Osteoblast (primary cell): ENCODE results near the gene SLC9A9. TPM values are rescaled to one million over a fixed set of nuclear protein-coding genes. Genes with fewer than 3 reads are reported as not detected.

Source experiments
- DNase-seq: peaks from one replicate; pipeline ENCODE4 v3.0.0; 2011; ENCODE audit warnings: low spot score, mixed read lengths; ENCODE audit not compliant: insufficient read length; ENCODE audit errors: missing footprints
- H2AFZ ChIP-seq: 2 replicates; pipeline ENCODE4 v1.6.0; 2011; ENCODE audit warnings: mild to moderate bottlenecking, low read length
- H3K27ac ChIP-seq: 2 replicates; pipeline ENCODE4 v1.5.1; 2011; ENCODE audit warnings: mild to moderate bottlenecking, low read depth, low read length, moderate library complexity
- H3K27me3 ChIP-seq: 2 replicates; pipeline ENCODE4 v1.6.0; 2012; ENCODE audit warnings: mild to moderate bottlenecking, control low read depth, inconsistent platforms, low read length, moderate library complexity; ENCODE audit not compliant: insufficient read depth
- H3K36me3 ChIP-seq: 2 replicates; pipeline ENCODE4 v1.5.1; 2011; ENCODE audit warnings: mild to moderate bottlenecking, low read length, control low read depth, moderate library complexity; ENCODE audit not compliant: insufficient read depth
- H3K4me1 ChIP-seq: 2 replicates; pipeline ENCODE4 v1.5.1; 2011; ENCODE audit warnings: mild to moderate bottlenecking, low read length, control low read depth, moderate library complexity; ENCODE audit not compliant: insufficient read depth
- H3K4me2 ChIP-seq: 2 replicates; pipeline ENCODE4 v1.6.0; 2011; ENCODE audit warnings: mild to moderate bottlenecking, low read length; ENCODE audit not compliant: insufficient read depth
- H3K4me3 ChIP-seq: fragments of 200-600 bp; sonication (generic); 3 replicates; pipeline ENCODE4 v1.5.1; 2012; ENCODE audit warnings: mild to moderate bottlenecking, low read length, inconsistent platforms; ENCODE audit not compliant: insufficient read depth
- H3K79me2 ChIP-seq: 2 replicates; pipeline ENCODE4 v1.6.0; 2012; ENCODE audit warnings: mild to moderate bottlenecking, low read length, control low read depth, inconsistent platforms; ENCODE audit not compliant: insufficient read depth
- H3K9me3 ChIP-seq: 2 replicates; pipeline ENCODE4 v1.5.1; 2011; ENCODE audit warnings: low read depth, low read length, control low read depth
- H4K20me1 ChIP-seq: 2 replicates; pipeline ENCODE4 v1.6.0; 2012; ENCODE audit warnings: mild to moderate bottlenecking, low read length, control low read depth; ENCODE audit not compliant: insufficient read depth
- total RNA-seq: library from RNA; depleted of rRNA; stranded (reverse); fragments of >200 nt; gene quantifications from 2 replicates; pipeline ENCODE4 v1.2.3, GENCODE V29; 2012
- TF ChIP-seq, protein P1 (sequence below): IDR thresholded peaks from 2 replicates; pipeline ENCODE4 v1.5.1; 2011; ENCODE audit warnings: mild to moderate bottlenecking, low read depth, low read length, moderate library complexity; ENCODE audit errors: extremely low read depth

Gene SLC9A9
- total RNA-seq, 1 donor, result 6.5 TPM

DNA sequence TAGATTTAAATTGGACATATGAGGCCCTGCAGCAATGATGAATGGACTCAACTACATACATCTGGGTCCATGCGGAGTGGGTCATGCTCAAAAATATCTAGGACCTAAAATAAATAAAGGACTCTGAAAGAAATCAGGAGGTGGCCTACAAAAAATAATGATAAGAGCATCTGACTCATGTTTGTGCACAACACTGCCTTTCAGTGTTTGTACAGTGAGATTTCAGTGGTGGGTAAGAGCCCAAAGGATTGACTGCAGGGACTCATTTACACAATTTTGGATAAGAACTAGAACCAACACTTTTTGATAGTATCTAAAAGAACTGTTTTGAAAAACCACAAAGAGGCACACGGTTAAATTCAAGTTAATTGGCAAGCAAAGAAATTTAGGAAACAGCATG lies 285.5 kb downstream of the SLC9A9 start:
- TF ChIP-seq, protein P1, sequence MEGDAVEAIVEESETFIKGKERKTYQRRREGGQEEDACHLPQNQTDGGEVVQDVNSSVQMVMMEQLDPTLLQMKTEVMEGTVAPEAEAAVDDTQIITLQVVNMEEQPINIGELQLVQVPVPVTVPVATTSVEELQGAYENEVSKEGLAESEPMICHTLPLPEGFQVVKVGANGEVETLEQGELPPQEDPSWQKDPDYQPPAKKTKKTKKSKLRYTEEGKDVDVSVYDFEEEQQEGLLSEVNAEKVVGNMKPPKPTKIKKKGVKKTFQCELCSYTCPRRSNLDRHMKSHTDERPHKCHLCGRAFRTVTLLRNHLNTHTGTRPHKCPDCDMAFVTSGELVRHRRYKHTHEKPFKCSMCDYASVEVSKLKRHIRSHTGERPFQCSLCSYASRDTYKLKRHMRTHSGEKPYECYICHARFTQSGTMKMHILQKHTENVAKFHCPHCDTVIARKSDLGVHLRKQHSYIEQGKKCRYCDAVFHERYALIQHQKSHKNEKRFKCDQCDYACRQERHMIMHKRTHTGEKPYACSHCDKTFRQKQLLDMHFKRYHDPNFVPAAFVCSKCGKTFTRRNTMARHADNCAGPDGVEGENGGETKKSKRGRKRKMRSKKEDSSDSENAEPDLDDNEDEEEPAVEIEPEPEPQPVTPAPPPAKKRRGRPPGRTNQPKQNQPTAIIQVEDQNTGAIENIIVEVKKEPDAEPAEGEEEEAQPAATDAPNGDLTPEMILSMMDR, result no peak
- no peaks in the 10 kb centered on the region for H3K4me1 ChIP-seq
- H3K27ac ChIP-seq, result no peak overlapping the region
- H3K9me3 ChIP-seq, result no peaks in the 10 kb centered on the region
- no peak overlapping the region for H3K4me2 ChIP-seq
- no peak for DNase-seq
- H3K27me3 ChIP-seq, result no peaks in the 10 kb centered on the region
- no peak overlapping the region for H3K4me3 ChIP-seq
- H3K79me2 ChIP-seq, result no peaks in the 10 kb centered on the region
- H3K36me3 ChIP-seq, result no peaks in the 10 kb centered on the region
- no peak overlapping the region for H2AFZ ChIP-seq
- no peaks in the 10 kb centered on the region for H4K20me1 ChIP-seq

DNA sequence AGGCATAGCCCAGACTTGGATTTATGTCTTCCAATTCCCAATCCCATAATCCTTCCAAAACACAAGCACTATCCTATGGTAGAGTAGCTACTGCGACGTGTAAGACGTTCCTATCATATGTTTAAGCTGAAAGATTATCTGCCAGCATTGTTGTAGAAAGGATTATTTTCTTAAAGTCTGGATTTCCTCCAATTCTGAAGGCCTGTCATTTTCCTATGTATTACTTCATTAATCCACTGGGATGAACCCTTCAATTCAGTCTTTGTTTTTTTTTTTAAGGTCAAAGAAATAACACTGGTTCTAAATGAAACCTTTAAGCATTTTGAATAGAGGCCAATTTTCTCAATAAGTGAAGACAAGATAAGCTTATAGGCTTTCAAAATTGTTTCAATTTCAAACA lies 289.0 kb downstream of the SLC9A9 start:
- H3K4me1 ChIP-seq, result no peaks in the 10 kb centered on the region
- TF ChIP-seq, protein P1, result no peak
- no peak overlapping the region for H3K4me3 ChIP-seq
- H3K27ac ChIP-seq, result no peak overlapping the region
- no peaks in the 10 kb centered on the region for H3K36me3 ChIP-seq
- H3K79me2 ChIP-seq, result no peaks in the 10 kb centered on the region
- no peak for DNase-seq
- H3K27me3 ChIP-seq, result no peaks in the 10 kb centered on the region
- no peak overlapping the region for H2AFZ ChIP-seq
- no peak overlapping the region for H3K4me2 ChIP-seq
- H4K20me1 ChIP-seq, result no peaks in the 10 kb centered on the region
- H3K9me3 ChIP-seq, result no peaks in the 10 kb centered on the region

DNA sequence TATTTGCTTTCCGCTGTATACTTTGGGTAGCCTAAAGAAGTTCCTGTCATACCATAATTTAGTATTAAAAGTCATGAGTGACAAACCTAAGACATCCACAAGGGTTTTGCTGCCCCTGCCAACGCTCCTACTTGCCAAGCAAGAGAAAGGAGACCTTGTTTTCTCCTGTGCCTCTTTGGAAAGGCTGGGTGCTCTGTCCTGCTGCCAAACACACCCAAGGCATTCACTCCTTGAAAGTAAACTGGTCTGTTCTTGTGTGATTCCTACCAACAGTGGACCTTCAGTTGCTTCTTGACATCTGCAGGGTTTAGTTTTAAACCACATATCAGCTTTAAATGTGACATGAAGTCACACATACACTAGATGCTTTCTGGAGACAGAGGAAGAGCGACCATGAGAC lies 295.4 kb downstream of the SLC9A9 start:
- H3K36me3 ChIP-seq, result no peaks in the 10 kb centered on the region
- H3K79me2 ChIP-seq, result no peaks in the 10 kb centered on the region
- DNase-seq, result no peak
- H3K4me2 ChIP-seq, result no peak overlapping the region
- H3K4me3 ChIP-seq, result no peak overlapping the region
- no peaks in the 10 kb centered on the region for H4K20me1 ChIP-seq
- H3K27ac ChIP-seq, result no peak overlapping the region
- no peaks in the 10 kb centered on the region for H3K9me3 ChIP-seq
- no peak overlapping the region for H2AFZ ChIP-seq
- no peaks in the 10 kb centered on the region for H3K27me3 ChIP-seq
- H3K4me1 ChIP-seq, result no peaks in the 10 kb centered on the region
- TF ChIP-seq, protein P1, result no peak

DNA sequence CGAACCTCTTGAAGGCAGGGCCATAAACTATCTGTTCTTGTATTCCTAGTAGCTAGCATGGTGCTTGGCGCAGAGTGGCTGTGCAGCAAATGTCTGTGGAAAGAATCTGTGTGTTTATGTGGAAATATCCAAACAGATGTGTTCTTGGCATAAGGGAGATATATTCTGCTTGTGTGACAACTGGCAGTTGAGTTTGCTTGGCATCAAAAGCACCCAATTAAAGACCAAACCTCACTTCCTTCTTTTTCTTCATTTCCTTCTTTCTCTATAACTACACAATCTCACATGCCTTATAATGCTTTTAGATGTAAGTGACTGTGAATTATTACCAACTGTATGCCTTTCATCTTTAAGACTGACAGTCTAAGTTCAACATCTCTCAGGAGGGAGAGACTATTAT lies 296.5 kb downstream of the SLC9A9 start:
- no peaks in the 10 kb centered on the region for H3K4me1 ChIP-seq
- no peak overlapping the region for H3K4me2 ChIP-seq
- H3K36me3 ChIP-seq, result no peaks in the 10 kb centered on the region
- TF ChIP-seq, protein P1, result no peak
- H2AFZ ChIP-seq, result no peak overlapping the region
- H3K79me2 ChIP-seq, result no peaks in the 10 kb centered on the region
- no peaks in the 10 kb centered on the region for H4K20me1 ChIP-seq
- no peaks in the 10 kb centered on the region for H3K9me3 ChIP-seq
- H3K27ac ChIP-seq, result no peak overlapping the region
- no peak overlapping the region for H3K4me3 ChIP-seq
- DNase-seq, result no peak
- H3K27me3 ChIP-seq, result no peaks in the 10 kb centered on the region
